ENCODE results near the gene CDNF. TPM values are rescaled to one million over a fixed set of nuclear protein-coding genes. Genes with fewer than 3 reads are reported as not detected.

Gene CDNF
- total RNA-seq, 1 experiment from 2014 or later: 0.34 TPM

DNA sequence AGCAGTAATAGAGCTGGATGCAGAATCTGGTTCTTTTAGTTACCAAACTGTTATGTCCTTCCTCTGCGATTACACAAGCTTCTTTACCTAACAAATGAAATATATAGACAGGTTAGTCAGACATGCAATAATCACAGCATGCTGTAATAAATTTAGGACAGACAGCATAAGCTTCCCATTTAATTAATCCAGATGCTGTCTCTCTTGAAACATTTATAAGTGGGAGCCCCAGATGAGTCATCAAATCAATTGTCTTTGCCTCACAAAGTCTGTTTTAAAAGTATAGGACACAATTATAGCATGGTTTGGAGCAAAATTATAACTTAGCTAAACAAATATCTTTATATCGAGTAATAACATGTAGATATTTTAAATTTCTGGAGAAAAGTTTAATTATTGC lies 1.6 kb downstream of the CDNF start:
- peaks cover 13% of the 10 kb centered on the region for H3K36me3 ChIP-seq (ENCODE audit: insufficient read depth, low read length, poor library complexity, severe bottlenecking)
- intact Hi-C loops (cut with micrococcal nuclease; ENCODE audit: unreplicated experiment): loop anchor here (5.0 kb wide), 1 partner anchor 339 kb away; no protein-coding TSS in a partner anchor
- CTCF ChIA-PET: no interaction called here
- TF ChIP-seq, protein P1, sequence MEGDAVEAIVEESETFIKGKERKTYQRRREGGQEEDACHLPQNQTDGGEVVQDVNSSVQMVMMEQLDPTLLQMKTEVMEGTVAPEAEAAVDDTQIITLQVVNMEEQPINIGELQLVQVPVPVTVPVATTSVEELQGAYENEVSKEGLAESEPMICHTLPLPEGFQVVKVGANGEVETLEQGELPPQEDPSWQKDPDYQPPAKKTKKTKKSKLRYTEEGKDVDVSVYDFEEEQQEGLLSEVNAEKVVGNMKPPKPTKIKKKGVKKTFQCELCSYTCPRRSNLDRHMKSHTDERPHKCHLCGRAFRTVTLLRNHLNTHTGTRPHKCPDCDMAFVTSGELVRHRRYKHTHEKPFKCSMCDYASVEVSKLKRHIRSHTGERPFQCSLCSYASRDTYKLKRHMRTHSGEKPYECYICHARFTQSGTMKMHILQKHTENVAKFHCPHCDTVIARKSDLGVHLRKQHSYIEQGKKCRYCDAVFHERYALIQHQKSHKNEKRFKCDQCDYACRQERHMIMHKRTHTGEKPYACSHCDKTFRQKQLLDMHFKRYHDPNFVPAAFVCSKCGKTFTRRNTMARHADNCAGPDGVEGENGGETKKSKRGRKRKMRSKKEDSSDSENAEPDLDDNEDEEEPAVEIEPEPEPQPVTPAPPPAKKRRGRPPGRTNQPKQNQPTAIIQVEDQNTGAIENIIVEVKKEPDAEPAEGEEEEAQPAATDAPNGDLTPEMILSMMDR (conservative IDR thresholded peaks at IDR 0.05; ENCODE audit: low read depth, low read length): no peak
- TF ChIP-seq EZH2 (IDR thresholded peaks at IDR 0.05; ENCODE audit: borderline replicate concordance, low read depth, low read length, poor library complexity, severe bottlenecking): no peak
- no peak overlapping the region for H3K4me3 ChIP-seq (ENCODE audit: low read depth, low read length, poor library complexity, severe bottlenecking)
- no TSS peak for BruUV-seq (replicated peaks)
- peaks cover 7% of the 10 kb centered on the region for H3K4me1 ChIP-seq (ENCODE audit: insufficient read depth, low read length, poor library complexity, severe bottlenecking)
- DNase-seq (ENCODE audit: low spot score): peak; percentile 29
- no peaks in the 10 kb centered on the region for H3K27me3 ChIP-seq (replicated peaks; ENCODE audit: insufficient read depth, low read depth, low read length, poor library complexity)
- no peaks in the 10 kb centered on the region for H3K9me3 ChIP-seq (ENCODE audit: low read depth, low read length, poor library complexity, severe bottlenecking)
- no peak overlapping the region for H3K27ac ChIP-seq (ENCODE audit: low read depth, low read length, poor library complexity, severe bottlenecking)
- POLR2A ChIA-PET (ENCODE audit: low non-redundant PET): no interaction called here

- Histone ChIP-seq H3K9me3 (ENCODE audit: low read depth, low read length, poor library complexity, severe bottlenecking) (no peaks in the 10 kb centered on the region), H3K36me3 (ENCODE audit: insufficient read depth, low read length, poor library complexity, severe bottlenecking) (no peaks in the 10 kb centered on the region), H3K27me3 (replicated peaks; ENCODE audit: insufficient read depth, low read depth, low read length, poor library complexity) (no peaks in the 10 kb centered on the region), H3K4me1 (ENCODE audit: insufficient read depth, low read length, poor library complexity, severe bottlenecking) (peaks cover 7% of the 10 kb centered on the region), H3K27ac (ENCODE audit: low read depth, low read length, poor library complexity, severe bottlenecking) (no peak overlapping the region), H3K4me3 (ENCODE audit: low read depth, low read length, poor library complexity, severe bottlenecking) (no peak overlapping the region)
- intact Hi-C loops (cut with micrococcal nuclease; ENCODE audit: unreplicated experiment): no loop called here
- ChIA-PET POLR2A (ENCODE audit: low non-redundant PET) (no interaction called here), CTCF (no interaction called here)
- no TSS peak for BruUV-seq (replicated peaks)
- no peak for DNase-seq (ENCODE audit: low spot score)
- TF ChIP-seq EZH2 (IDR thresholded peaks at IDR 0.05; ENCODE audit: borderline replicate concordance, low read depth, low read length, poor library complexity, severe bottlenecking): no peak
- TF ChIP-seq, protein P1 (conservative IDR thresholded peaks at IDR 0.05; ENCODE audit: low read depth, low read length): no peak
Observed at GRCh38 chr10:14833106-14833505, 4.7 kb downstream of the CDNF start.

DNA sequence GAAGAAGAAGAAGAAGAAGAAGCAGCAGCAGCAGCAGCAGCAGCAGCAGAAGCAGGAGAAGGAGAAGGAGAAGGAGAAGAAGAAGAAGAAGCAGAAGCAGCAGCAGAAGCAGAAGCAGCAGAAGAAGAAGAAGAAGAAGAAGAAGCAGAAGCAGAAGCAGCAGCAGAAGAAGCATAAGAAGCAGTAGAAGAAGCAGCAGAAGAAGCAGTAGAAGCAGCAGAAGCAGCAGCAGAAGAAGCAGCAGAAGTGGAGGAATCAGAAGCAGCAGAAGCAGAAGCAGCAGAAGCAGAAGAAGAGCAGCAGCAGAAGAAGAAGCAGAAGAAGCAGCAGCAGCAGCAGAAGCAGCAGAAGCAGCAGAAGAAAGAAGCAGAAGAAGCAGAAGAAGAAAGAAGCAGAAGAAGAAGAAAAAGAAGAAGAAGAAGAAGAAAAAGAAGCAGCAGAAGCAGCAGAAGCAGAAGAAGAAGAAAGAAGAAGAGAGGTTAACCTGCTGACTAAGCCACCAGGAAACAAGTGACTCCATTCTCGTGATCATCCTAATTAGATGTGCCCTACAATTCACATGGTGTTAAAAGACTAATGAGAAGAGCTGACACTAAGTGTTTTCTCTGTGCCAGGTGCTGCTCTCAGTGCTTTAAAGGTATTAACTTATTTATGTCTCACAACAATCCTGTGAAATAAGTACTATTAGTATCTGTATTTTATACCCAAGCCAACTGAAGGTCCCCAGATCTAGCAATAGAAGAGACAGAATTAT lies 11.6 kb downstream of the CDNF start:
- no peak for DNase-seq (ENCODE audit: low spot score)
- no TSS peak for BruUV-seq (replicated peaks)
- CTCF ChIA-PET: no interaction called here
- POLR2A ChIA-PET (ENCODE audit: low non-redundant PET): no interaction called here
- intact Hi-C loops (cut with micrococcal nuclease; ENCODE audit: unreplicated experiment): no loop called here
- Histone ChIP-seq H3K27me3 (replicated peaks; ENCODE audit: insufficient read depth, low read depth, low read length, poor library complexity) (no peaks in the 10 kb centered on the region), H3K9me3 (ENCODE audit: low read depth, low read length, poor library complexity, severe bottlenecking) (no peaks in the 10 kb centered on the region), H3K4me1 (ENCODE audit: insufficient read depth, low read length, poor library complexity, severe bottlenecking) (no peaks in the 10 kb centered on the region), H3K36me3 (ENCODE audit: insufficient read depth, low read length, poor library complexity, severe bottlenecking) (no peaks in the 10 kb centered on the region), H3K27ac (ENCODE audit: low read depth, low read length, poor library complexity, severe bottlenecking) (no peak overlapping the region), H3K4me3 (ENCODE audit: low read depth, low read length, poor library complexity, severe bottlenecking) (no peak overlapping the region)
- TF ChIP-seq, protein P1 (conservative IDR thresholded peaks at IDR 0.05; ENCODE audit: low read depth, low read length): no peak
- no peak for TF ChIP-seq EZH2 (IDR thresholded peaks at IDR 0.05; ENCODE audit: borderline replicate concordance, low read depth, low read length, poor library complexity, severe bottlenecking)

Data from A673 (cell line).